Measurements from ENCODE around the gene LRCH1.
"Not testable (repeated sequence)": the region's sequence is repeated elsewhere in the genome, so short reads cannot be mapped to it uniquely, and the experiment has no call there.

The LRCH1 gene

DNA sequence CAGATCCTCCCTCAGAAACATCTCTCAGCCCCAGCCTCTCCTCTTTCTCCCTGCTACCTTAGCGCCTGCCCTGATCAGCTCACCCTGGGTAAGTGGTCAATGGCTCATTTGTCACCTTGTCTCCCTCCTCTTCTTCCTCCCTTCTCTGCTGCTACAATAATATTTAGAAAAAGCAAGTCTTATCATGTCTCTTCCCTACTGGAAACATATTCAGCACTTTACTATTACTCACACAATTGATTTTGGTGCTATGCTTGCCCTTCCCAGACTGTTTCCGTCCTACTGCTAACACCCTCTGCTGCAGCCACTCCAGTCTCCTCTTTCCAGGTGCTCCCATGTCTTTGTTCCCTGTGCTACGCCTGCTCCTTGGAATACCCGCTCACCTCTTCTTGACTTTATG lies 208.2 kb downstream of the LRCH1 start:
- no peak for DNase-seq

DNA sequence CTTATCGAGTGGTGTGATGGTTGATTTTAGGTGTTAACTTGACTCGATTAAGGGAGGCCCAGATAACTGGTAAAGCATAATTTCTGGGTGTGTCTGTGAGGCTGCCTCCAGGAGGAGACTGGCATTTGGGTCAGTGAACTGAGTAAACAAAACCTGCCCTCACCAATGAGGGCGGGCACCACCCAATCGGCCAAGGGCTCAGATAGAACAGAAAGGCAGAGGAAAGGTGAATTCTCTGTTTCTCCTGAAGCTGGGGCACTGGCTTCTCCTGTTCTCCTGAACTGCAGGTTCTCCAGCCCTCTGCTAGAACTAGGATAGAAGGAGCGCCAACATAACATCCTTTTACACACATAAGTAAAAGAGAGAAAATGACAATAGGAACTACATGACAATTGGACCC lies 208.9 kb downstream of the LRCH1 start:
- no peak for DNase-seq

DNA sequence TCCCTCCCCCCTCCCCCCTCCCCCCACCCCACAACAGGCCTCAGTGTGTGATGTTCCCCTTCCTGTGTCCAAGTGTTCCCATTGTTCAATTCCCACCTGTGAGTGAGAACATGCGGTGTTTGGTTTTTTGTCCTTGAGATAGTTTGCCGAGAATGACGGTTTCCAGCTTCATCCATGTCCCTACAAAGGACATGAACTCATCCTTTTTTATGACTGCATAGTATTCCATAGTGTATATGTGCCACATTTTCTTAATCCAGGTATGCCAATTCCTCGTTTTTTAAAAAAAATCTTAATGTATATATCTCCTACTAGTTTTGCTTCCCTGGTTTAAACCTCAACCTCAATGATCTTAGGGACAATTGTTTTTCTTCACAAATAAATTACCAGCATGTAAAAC lies 217.0 kb downstream of the LRCH1 start:
- DNase-seq = not testable (repeated sequence)

DNA sequence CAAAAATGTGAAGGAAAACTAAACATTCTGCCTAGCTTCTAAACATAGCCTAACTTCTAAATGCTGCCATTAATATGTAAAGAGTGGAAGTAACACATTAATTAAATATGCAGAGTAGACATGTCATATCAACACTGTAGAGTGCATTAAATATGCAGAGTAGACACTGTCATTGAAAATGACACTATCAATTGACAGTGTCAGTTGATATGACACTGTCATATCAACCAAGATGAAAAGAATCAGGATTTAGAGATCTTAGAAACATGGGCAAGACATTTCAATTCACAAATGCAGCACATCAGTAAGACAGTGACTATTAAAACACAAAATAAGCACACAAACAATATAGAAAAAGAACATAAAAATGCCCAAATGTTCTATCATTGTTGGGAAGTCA lies 218.7 kb downstream of the LRCH1 start:
- DNase-seq = no peak

DNA sequence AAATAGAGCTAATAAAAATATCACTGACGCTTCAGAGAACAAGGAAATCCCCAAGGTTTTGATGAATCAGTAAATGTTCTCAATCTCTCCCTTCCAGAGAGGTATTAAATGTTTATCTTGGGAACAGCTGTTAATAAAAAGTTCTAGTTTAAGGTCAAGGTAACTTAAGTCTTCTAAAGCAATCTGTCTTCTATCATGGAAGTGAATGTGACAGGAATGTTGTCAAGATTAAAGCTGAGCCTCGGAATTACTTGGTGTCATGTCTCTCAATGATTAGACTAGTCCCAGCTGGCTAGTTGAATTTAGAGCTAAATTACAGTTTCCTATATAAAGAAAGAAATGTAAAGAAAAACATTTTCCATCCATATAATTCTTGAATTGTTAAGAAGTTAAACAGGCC lies 220.6 kb downstream of the LRCH1 start:
- DNase-seq = no peak

DNA sequence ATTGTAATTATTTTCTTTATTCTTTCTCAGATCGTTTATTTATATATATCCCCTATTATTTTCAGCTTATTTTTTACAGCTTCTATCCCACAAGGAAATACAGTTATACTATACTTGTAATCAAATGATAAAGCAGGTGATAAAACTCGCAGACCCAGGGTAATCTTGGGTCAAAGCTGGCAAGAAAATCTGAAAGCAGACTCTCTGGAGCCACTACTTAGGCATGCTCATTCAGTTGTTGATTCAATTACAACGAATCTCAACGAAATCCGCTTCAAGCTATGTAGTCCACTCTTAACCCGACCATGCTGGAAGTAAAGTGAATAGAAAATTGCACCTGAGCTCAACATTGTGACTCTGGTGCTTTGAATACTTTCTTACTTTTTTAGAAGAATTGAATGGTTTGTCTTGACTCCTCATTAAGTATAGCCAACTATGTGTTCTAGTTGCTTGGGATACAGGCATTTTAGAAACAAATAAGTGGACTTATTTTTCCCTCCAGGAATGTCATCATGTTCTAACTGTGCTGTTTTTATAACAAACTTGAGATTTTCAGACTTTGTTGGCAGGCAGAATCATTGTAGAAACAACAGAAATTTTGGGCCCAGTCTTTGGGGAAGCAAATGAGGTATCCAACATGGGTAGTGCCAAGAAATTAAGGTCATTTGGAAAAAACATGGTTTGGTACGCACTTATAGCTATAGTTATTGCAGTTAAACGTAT lies 222.6 kb downstream of the LRCH1 start:
- DNase-seq = no peak

DNA sequence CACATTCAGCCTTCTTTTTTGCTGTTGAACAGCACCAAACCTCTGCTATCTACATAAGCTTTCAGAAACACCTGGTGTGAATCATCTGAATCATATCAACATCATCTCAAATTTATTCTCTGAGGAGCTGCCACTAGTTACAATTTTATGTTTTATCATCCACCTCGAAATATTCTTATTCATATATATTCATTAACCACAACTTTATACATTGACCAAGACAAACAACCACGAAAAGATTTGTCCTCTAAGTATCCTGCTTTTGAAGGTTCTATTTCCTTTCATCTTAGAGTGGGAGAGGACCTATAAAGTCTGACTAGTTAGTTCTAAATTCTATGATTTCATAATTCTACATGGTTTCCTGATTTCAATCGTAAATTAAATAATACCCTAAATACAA lies 225.1 kb downstream of the LRCH1 start:
- no peak for DNase-seq

DNA sequence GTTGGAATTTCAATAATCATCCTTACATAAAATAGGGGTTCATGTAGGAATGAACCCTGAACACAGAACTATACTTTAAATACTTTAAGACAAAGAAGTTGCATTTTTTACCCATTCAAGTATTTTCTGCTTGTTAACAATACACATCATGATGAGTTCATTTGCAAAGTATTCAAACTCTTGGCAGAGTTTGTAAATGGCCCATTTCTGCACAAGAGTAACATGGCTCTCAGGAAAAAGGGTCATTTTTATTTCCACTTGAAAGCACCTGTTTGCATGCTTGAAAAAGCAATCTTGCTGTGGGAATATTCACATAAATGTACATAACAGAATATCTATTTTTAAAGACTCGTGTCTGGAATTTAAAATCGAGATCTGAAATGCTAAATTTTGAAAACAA lies 225.9 kb downstream of the LRCH1 start:
- no peak for DNase-seq

DNA sequence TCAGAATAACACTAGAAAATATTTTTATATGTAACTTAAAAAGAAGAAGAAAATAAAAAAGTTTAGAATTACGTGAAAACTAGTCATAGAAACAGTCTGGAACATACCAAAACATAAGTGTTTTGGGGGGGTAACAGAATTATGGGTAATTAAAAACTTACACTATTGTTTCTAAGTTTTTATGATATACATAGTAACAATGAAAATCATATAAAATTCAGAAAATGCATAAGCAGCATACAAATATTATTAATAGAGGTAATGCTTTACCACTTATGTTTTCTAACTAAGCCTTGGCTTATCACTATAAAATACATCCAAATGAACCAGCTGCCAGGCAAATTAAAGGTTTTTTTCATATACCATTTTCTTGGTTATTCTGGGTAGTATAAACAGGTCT lies 229.1 kb downstream of the LRCH1 start:
- DNase-seq = no peak

DNA sequence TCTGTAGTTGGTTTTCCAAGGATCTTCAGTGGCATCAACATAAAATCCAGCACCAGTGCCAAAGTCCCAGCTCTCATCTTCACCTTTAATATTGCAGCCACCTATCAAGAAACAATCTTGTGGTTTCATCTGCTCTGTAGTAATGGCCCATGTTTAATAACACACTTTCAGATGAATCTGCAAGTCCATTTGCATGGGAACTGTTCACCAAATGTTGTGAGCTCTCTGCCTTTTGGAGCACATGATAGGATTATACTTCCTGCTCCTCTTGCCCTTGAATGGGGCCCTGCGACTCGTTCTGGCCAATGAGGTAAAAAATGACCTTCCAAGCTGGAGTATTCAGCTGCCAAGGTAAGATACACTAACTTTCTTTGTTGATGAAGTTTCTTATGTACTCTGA lies 229.7 kb downstream of the LRCH1 start:
- no peak for DNase-seq

- DNase-seq = no peak
These were observed 230.5 kb downstream of the LRCH1 start for GRCh38 chr13:46783504-46783903.

- DNase-seq = no peak
These were observed 242.4 kb downstream of the LRCH1 start for GRCh38 chr13:46795321-46795720.

- DNase-seq = no peak
These were observed 243.2 kb downstream of the LRCH1 start for GRCh38 chr13:46796129-46796514.

- DNase-seq = peak; percentile 96 to 97
These were observed 243.8 kb downstream of the LRCH1 start, which contains the start of gene ESD for GRCh38 chr13:46796515-46797474. TSS of gene ESD (minus strand) at chr13:46797161. CDS start at chr13:46791413, 5,748 bp downstream.

- no peak for DNase-seq
These were observed 244.7 kb downstream of the LRCH1 start for GRCh38 chr13:46797501-46798237.

- no peak for DNase-seq
These were observed 246.2 kb downstream of the LRCH1 start for GRCh38 chr13:46799139-46799538.

- no peak for DNase-seq
These were observed 248.9 kb downstream of the LRCH1 start for GRCh38 chr13:46801858-46802257.

Data from stimulated activated CD4-positive, alpha-beta T cell treated with anti-CD3 and anti-CD28 coated beads, Interleukin-2, amount 100 ng/mL, for 24 hours (primary cell).